Fibroblast of lung (primary cell): ENCODE results near the gene MPPED2.

Source experiments
- EZH2 ChIP-seq: IDR thresholded peaks from 2 replicates; pipeline ENCODE4 v1.5.1; 2012; ENCODE audit warnings: low read length, control low read depth, mild to moderate bottlenecking; ENCODE audit errors: missing control alignments
- TF ChIP-seq, protein P1 (sequence below), 2 donors: IDR thresholded peaks in 1 of 2; conservative IDR thresholded peaks in 1 of 2; 1 replicate in 1 of 2; 2 replicates in 1 of 2; pipeline ENCODE4 v1.5.1; 2011 to 2012; ENCODE audit warnings: low read length in 2 of 2, control low read depth in 1 of 2, inconsistent platforms in 1 of 2, low read depth in 1 of 2, mild to moderate bottlenecking in 1 of 2

DNA sequence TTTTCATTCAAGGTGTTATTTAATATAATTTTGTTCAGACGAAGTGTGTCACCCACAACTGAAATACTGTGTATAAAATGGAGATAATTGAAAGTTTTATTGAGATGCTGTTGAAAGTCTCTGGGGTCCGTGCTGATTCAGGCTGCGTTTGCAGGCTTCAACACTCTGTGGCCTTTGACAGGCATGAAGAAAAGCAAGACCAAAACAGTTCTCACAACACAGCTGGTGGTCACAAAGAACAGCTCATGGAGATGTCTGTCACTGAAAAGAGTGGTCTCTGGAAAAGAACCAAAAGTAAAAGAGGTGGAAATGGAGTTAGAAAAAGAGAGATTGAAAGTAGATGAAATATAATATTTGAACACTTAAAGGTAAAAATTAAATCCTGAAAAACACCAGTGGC, 9.8 kb upstream of the MPPED2 start:
- TF ChIP-seq, protein P1, sequence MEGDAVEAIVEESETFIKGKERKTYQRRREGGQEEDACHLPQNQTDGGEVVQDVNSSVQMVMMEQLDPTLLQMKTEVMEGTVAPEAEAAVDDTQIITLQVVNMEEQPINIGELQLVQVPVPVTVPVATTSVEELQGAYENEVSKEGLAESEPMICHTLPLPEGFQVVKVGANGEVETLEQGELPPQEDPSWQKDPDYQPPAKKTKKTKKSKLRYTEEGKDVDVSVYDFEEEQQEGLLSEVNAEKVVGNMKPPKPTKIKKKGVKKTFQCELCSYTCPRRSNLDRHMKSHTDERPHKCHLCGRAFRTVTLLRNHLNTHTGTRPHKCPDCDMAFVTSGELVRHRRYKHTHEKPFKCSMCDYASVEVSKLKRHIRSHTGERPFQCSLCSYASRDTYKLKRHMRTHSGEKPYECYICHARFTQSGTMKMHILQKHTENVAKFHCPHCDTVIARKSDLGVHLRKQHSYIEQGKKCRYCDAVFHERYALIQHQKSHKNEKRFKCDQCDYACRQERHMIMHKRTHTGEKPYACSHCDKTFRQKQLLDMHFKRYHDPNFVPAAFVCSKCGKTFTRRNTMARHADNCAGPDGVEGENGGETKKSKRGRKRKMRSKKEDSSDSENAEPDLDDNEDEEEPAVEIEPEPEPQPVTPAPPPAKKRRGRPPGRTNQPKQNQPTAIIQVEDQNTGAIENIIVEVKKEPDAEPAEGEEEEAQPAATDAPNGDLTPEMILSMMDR (conservative IDR thresholded peaks at IDR 0.05 in 1 of 2, IDR thresholded peaks at IDR 0.05 in 1 of 2; ENCODE audit: low read depth in 1 of 2, low read length in 2 of 2): no peak
- no peak for TF ChIP-seq EZH2
